H1 (cell line): ENCODE results near the gene PSKH1. TPM values are rescaled to one million over a fixed set of nuclear protein-coding genes. Genes with fewer than 3 reads are reported as not detected.

Source experiments
- CTCF ChIA-PET: fragments of 300-600 bp; sonication (Branson Sonifier 250); formaldehyde crosslinking; loops from one replicate; lab custom pipeline; 2021; ENCODE audit not compliant: partially characterized antibody; lab: Charles Lee
- POLR2A ChIA-PET: fragments of 300-600 bp; sonication (Branson Sonifier 250); formaldehyde crosslinking; loops from one replicate; lab custom pipeline; 2021; ENCODE audit warnings: inconsistent platforms; ENCODE audit not compliant: partially characterized antibody; lab: Charles Lee
- DNase-seq, 2 experiments: peaks; one replicate each; pipeline versions ENCODE4 v3.0.0 to v3.0.0-alpha.2; 2010 to 2022; ENCODE audit warnings: low spot score in 2 of 2, low read depth in 1 of 2, mixed read lengths in 1 of 2
- FAIRE-seq: peaks from 2 replicates; lab custom pipeline; 2011; peaks lifted over from hg19 to GRCh38; lab: Jason Lieb, UNC
- H2AFZ ChIP-seq: 2 replicates; pipeline ENCODE4 v1.8.1; 2012; ENCODE audit warnings: low read length, inconsistent platforms
- H2AK5ac ChIP-seq: 2 replicates; pipeline ENCODE4 v1.6.1; 2013; ENCODE audit warnings: low read depth, low read length
- H2BK120ac ChIP-seq: replicated peaks from 2 replicates; pipeline ENCODE3; 2013; ENCODE audit warnings: low read depth, low read length, inconsistent platforms
- H2BK12ac ChIP-seq: 2 replicates; pipeline ENCODE4 v1.6.1; 2013; ENCODE audit warnings: low read depth, low read length
- H2BK15ac ChIP-seq: 2 replicates; pipeline ENCODE4 v1.6.1; 2013; ENCODE audit warnings: low read length
- H2BK20ac ChIP-seq: 2 replicates; pipeline ENCODE4 v1.6.1; 2013; ENCODE audit warnings: low read length
- H2BK5ac ChIP-seq: 2 replicates; pipeline ENCODE4 v1.6.1; 2013; ENCODE audit warnings: low read depth, low read length
- H3K14ac ChIP-seq: 2 replicates; pipeline ENCODE4 v1.6.1; 2013; ENCODE audit warnings: inconsistent platforms; ENCODE audit not compliant: insufficient read length
- H3K18ac ChIP-seq: 2 replicates; pipeline ENCODE4 v1.6.1; 2013; ENCODE audit warnings: low read length; ENCODE audit errors: extremely low read depth
- H3K23ac ChIP-seq: 2 replicates; pipeline ENCODE4 v1.6.1; 2013; ENCODE audit warnings: inconsistent platforms; ENCODE audit not compliant: insufficient read length
- H3K23me2 ChIP-seq: 2 replicates; pipeline ENCODE4 v1.6.1; 2013; ENCODE audit warnings: low read depth, low read length
- H3K27ac ChIP-seq: 2 replicates; pipeline ENCODE4 v1.6.1; 2011; ENCODE audit warnings: low read depth, low read length, inconsistent platforms
- H3K27me3 ChIP-seq, 4 experiments: replicated peaks in 1 of 4; 1 replicate in 1 of 4; 2 replicates in 3 of 4; pipeline versions ENCODE4 v1.6.1 to v1.8.1; 2011 to 2013; ENCODE audit warnings: low read length in 3 of 4, mild to moderate bottlenecking in 3 of 4, inconsistent platforms in 2 of 4, mixed read lengths in 2 of 4, moderate library complexity in 1 of 4; ENCODE audit not compliant: control insufficient read depth in 3 of 4, insufficient read depth in 3 of 4; ENCODE audit errors: extremely low read depth in 1 of 4
- H3K36me3 ChIP-seq, 4 experiments: 2 replicates each; pipeline versions ENCODE4 v1.6.1 to v1.8.1; 2011 to 2013; ENCODE audit warnings: mild to moderate bottlenecking in 4 of 4, low read length in 3 of 4, moderate library complexity in 2 of 4, control low read depth in 1 of 4, inconsistent platforms in 1 of 4; ENCODE audit not compliant: insufficient read depth in 4 of 4, control insufficient read depth in 2 of 4
- H3K4ac ChIP-seq: replicated peaks from 2 replicates; pipeline ENCODE3; 2013; ENCODE audit warnings: low read length, low read depth, mixed read lengths, inconsistent platforms; ENCODE audit not compliant: insufficient read length
- H3K4me1 ChIP-seq, 4 experiments: replicated peaks in 1 of 4; 1 replicate in 1 of 4; 2 replicates in 3 of 4; pipeline versions ENCODE4 v1.6.1 to v1.8.1; 2011 to 2013; ENCODE audit warnings: low read length in 3 of 4, inconsistent platforms in 2 of 4, mixed read lengths in 1 of 4; ENCODE audit not compliant: insufficient read depth in 4 of 4, control insufficient read depth in 3 of 4
- H3K4me2 ChIP-seq, 2 experiments: 2 replicates each; pipeline versions ENCODE4 v1.6.1 to v1.8.1; 2011 to 2013; ENCODE audit warnings: low read depth in 2 of 2, low read length in 2 of 2, control low read depth in 1 of 2, inconsistent platforms in 1 of 2, mild to moderate bottlenecking in 1 of 2; ENCODE audit not compliant: insufficient read depth in 1 of 2
- H3K4me3 ChIP-seq, 4 experiments: fragments of 200-600, 300-600 bp in 1 of 4; sonication (generic), shearing (Covaris generic), sonication (Bioruptor Twin) in 1 of 4; 2 replicates each; pipeline versions ENCODE4 v1.5.1 to v1.8.1; 2011 to 2016; ENCODE audit warnings: low read length in 4 of 4, low read depth in 3 of 4, control low read depth in 2 of 4, inconsistent platforms in 2 of 4, mild to moderate bottlenecking in 2 of 4, mixed read lengths in 1 of 4, moderate library complexity in 1 of 4; ENCODE audit not compliant: insufficient read depth in 2 of 4; ENCODE audit errors: extremely low read depth in 1 of 4
- H3K56ac ChIP-seq: replicated peaks from 2 replicates; pipeline ENCODE3; 2013; ENCODE audit warnings: low read depth, mild to moderate bottlenecking, mixed read lengths, low read length, inconsistent platforms; ENCODE audit not compliant: insufficient read length
- H3K79me1 ChIP-seq: 2 replicates; pipeline ENCODE4 v1.6.1; 2013; ENCODE audit warnings: low read depth, low read length, control low read depth
- H3K79me2 ChIP-seq, 2 experiments: 2 replicates each; pipeline versions ENCODE4 v1.6.1 to v1.8.1; 2012 to 2013; ENCODE audit warnings: low read length in 2 of 2, mild to moderate bottlenecking in 2 of 2, inconsistent platforms in 1 of 2; ENCODE audit not compliant: insufficient read depth in 2 of 2, control insufficient read depth in 1 of 2
- H3K9ac ChIP-seq, 4 experiments: replicated peaks in 1 of 4; 1 replicate in 1 of 4; 2 replicates in 3 of 4; pipeline versions ENCODE4 v1.6.1 to v1.8.1; 2011 to 2013; ENCODE audit warnings: low read depth in 3 of 4, low read length in 3 of 4, control low read depth in 2 of 4, mild to moderate bottlenecking in 2 of 4, moderate library complexity in 2 of 4, inconsistent platforms in 1 of 4; ENCODE audit errors: extremely low read depth in 1 of 4
- H3K9me3 ChIP-seq, 2 experiments: 2 replicates each; pipeline versions ENCODE4 v1.6.1 to v1.8.1; 2012 to 2013; ENCODE audit warnings: mild to moderate bottlenecking in 2 of 2, moderate library complexity in 2 of 2, control low read depth in 1 of 2, inconsistent platforms in 1 of 2, low read depth in 1 of 2, low read length in 1 of 2, mixed read lengths in 1 of 2; ENCODE audit not compliant: insufficient read depth in 2 of 2
- H4K20me1 ChIP-seq, 2 experiments: replicated peaks in 1 of 2; 2 replicates each; pipeline versions ENCODE3 to v1.8.1; 2011 to 2013; ENCODE audit warnings: inconsistent platforms in 2 of 2, low read length in 2 of 2, mild to moderate bottlenecking in 1 of 2; ENCODE audit not compliant: insufficient read depth in 2 of 2, control insufficient read depth in 1 of 2
- H4K5ac ChIP-seq: 2 replicates; pipeline ENCODE4 v1.6.1; 2013; ENCODE audit warnings: low read length, low read depth, mixed read lengths, inconsistent platforms; ENCODE audit not compliant: insufficient read length
- H4K8ac ChIP-seq: 2 replicates; pipeline ENCODE4 v1.8.0; 2013; ENCODE audit warnings: mild to moderate bottlenecking, moderate library complexity, low read length, inconsistent platforms; ENCODE audit not compliant: insufficient read depth; ENCODE audit errors: extremely low read depth
- H4K91ac ChIP-seq: replicated peaks from 2 replicates; pipeline ENCODE3; 2013; ENCODE audit warnings: low read length, mixed read lengths, inconsistent platforms; ENCODE audit not compliant: insufficient read length
- ASH2L ChIP-seq: fragments of 200-600, 300-600 bp; sonication (generic); IDR thresholded peaks from one replicate; pipeline ENCODE4 v1.7.1; 2017; ENCODE audit warnings: low read length
- CBX5 ChIP-seq: fragments of 300-800, 300-1000 bp; sonication (generic); IDR thresholded peaks from 2 replicates; pipeline ENCODE4 v1.7.1; 2016; ENCODE audit warnings: antibody characterized with exemption, low read length, low read depth
- CHD1 ChIP-seq: IDR thresholded peaks from 2 replicates; pipeline ENCODE4 v1.6.1; 2012; ENCODE audit warnings: low read depth, low read length, improper control_type of control experiment
- CHD2 ChIP-seq: IDR thresholded peaks from 2 replicates; pipeline ENCODE4 v1.6.1; 2012; ENCODE audit warnings: low read length, improper control_type of control experiment
- KDM4A ChIP-seq: IDR thresholded peaks from one replicate; pipeline ENCODE4 v1.7.1; 2012; ENCODE audit warnings: low read depth, mild to moderate bottlenecking, moderate library complexity, low read length, inconsistent platforms; ENCODE audit not compliant: severe bottlenecking
- MAFK ChIP-seq: IDR thresholded peaks from 2 replicates; pipeline ENCODE4 v1.6.1; 2012; ENCODE audit warnings: low read depth, mild to moderate bottlenecking, improper control_type of control experiment, low read length
- PHF8 ChIP-seq: fragments of 200-600 bp; sonication (generic); conservative IDR thresholded peaks from 2 replicates; pipeline ENCODE4 v1.7.1; 2012; ENCODE audit warnings: low read depth, mild to moderate bottlenecking, inconsistent platforms, low read length, moderate library complexity
- POLR2A ChIP-seq, 2 experiments: IDR thresholded peaks; 1 replicate in 1 of 2; 2 replicates in 1 of 2; pipeline ENCODE4 v1.6.1; 2011; ENCODE audit warnings: low read depth in 2 of 2, low read length in 2 of 2, mild to moderate bottlenecking in 2 of 2; ENCODE audit errors: control extremely low read depth in 1 of 2
- RFX5 ChIP-seq: IDR thresholded peaks from 2 replicates; pipeline ENCODE4 v1.6.1; 2011; ENCODE audit warnings: low read depth, low read length, improper control_type of control experiment, borderline replicate concordance
- SAP30 ChIP-seq: fragments of 300-600 bp; sonication (generic); IDR thresholded peaks from 2 replicates; pipeline ENCODE4 v1.7.1; 2012; ENCODE audit warnings: low read length, moderate library complexity, mild to moderate bottlenecking, inconsistent platforms; ENCODE audit not compliant: insufficient read depth, insufficient replicate concordance
- SIX5 ChIP-seq: IDR thresholded peaks from 2 replicates; pipeline ENCODE4 v1.6.1; 2011; ENCODE audit warnings: mild to moderate bottlenecking, low read depth, low read length
- SRF ChIP-seq: IDR thresholded peaks from 2 replicates; pipeline ENCODE4 v1.6.1; 2011; ENCODE audit warnings: mild to moderate bottlenecking, low read depth, low read length, moderate library complexity
- ZNF274 ChIP-seq: IDR thresholded peaks from 2 replicates; pipeline ENCODE4 v1.7.0; 2012; ENCODE audit warnings: low read length, borderline replicate concordance; ENCODE audit errors: extremely low read depth
- WGBS, 2 experiments: shearing (Covaris generic) in 1 of 2; methylation state at CpG; one replicate each; pipeline versions ENCODE4 v1.1.6 to v1.1.7; 2013 to 2015; ENCODE audit warnings: low lambda C conversion rate in 2 of 2, mixed read lengths in 2 of 2, inconsistent platforms in 1 of 2, low coverage in 1 of 2, missing lambda C conversion rate in 1 of 2; ENCODE audit not compliant: insufficient replicate concordance in 2 of 2, insufficient coverage in 1 of 2, insufficient read length in 1 of 2; ENCODE audit errors: extremely low coverage in 1 of 2, missing lambda C conversion rate in 1 of 2; 5-methylcytosine and 5-hydroxymethylcytosine counted together
- polyA plus RNA-seq, 7 experiments: library from polyadenylated mRNA; depleted of rRNA in 3 of 7; stranded (reverse) in 5 of 7; unstranded in 2 of 7; fragments of >200 nt in 5 of 7; fragments of 200-250 nt in 2 of 7; gene quantifications; 1 replicate in 5 of 7; 2 replicates in 1 of 7; 4 replicates in 1 of 7; pipeline versions ENCODE4 v1.2.1 to v1.2.3, GENCODE V29; 2011 to 2013; ENCODE audit warnings: missing spikeins in 2 of 7, mixed read lengths in 2 of 7
- total RNA-seq: library from RNA; stranded (reverse); fragmentation: NEBNext Ultra II Directional; extraction: Animal tissue kit (Norgen Biotek cat#: 25700); gene quantifications from 2 replicates; pipeline ENCODE4 v1.2.1, GENCODE V29; 2021
- TF ChIP-seq, protein P1 (sequence below): IDR thresholded peaks from 2 replicates; pipeline ENCODE4 v1.6.1; 2011; ENCODE audit warnings: low read depth, mild to moderate bottlenecking, low read length; ENCODE audit not compliant: insufficient read depth

Gene PSKH1
- total and polyA plus RNA-seq, 2 of the 8 experiments (the other 6 are each of a cell fraction or from before 2014, with no cell fraction given): 24.8 to 51.0 TPM

DNA sequence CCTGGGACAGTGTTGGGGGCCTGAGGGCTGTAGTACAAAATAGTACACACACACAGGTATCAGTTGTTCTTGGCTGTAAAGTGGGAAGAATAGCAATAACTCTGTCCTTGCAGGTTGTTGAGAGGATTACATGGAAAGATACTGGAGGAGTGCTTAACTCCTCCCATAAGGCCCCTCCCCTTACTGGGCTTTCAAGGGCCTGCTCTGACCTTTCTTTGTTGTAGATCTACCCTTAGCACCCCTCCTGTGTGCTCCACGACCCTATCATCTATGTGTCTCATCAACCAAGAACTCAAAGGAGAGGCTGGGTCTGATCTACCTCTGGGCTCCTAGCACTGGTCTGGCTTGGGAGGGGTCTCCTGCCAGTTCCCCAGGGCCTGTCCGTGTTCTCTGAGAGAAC lies 28.5 kb upstream of the PSKH1 start:
- no peak overlapping the region for H4K91ac ChIP-seq
- no peak overlapping the region for H2BK20ac ChIP-seq
- H3K4ac ChIP-seq: no peak overlapping the region
- H3K23ac ChIP-seq: no peak overlapping the region
- H2AK5ac ChIP-seq: no peak overlapping the region
- no peaks in the 10 kb centered on the region for H3K9me3 ChIP-seq
- no peak overlapping the region for H3K18ac ChIP-seq
- peaks cover 21 to 42% of the 10 kb centered on the region in 2 experiments for H4K20me1 ChIP-seq
- no peak overlapping the region for H4K5ac ChIP-seq
- peaks cover 35% of the 10 kb centered on the region for H3K79me1 ChIP-seq
- H3K36me3 ChIP-seq: peaks cover 12 to 50% (median 20%) of the 10 kb centered on the region in 4 experiments; a peak in 7 of 8 replicates
- no peak overlapping the region for H3K9ac ChIP-seq
- no peak overlapping the region for H2AFZ ChIP-seq
- H4K8ac ChIP-seq: no peak overlapping the region
- H3K4me3 ChIP-seq: no peak overlapping the region
- peaks cover 8 to 43% of the 10 kb centered on the region in 2 experiments for H3K79me2 ChIP-seq
- H2BK5ac ChIP-seq: no peak overlapping the region
- no peak overlapping the region for H2BK120ac ChIP-seq
- H3K14ac ChIP-seq: no peak overlapping the region
- H3K4me1 ChIP-seq: peaks cover 0 to 4% (median 0%) of the 10 kb centered on the region in 4 experiments; a peak in 2 of 7 replicates
- no peaks in the 10 kb centered on the region for H3K27me3 ChIP-seq
- 90% methylated on average over 2 of the region's 2 CpGs; no CpG with 5 or more reads in 1 of the 2 experiments for WGBS, 2 experiments
- H3K27ac ChIP-seq: 0 out of 2 replicates have a peak overlapping the region, but pooled peaks have one; percentile 32
- POLR2A ChIA-PET: interaction anchor here (7.0 kb wide), 1 partner anchor 16 kb away, joined by 100 read pairs; the partner anchor contains the start of genes CENPT and NUTF2
- FAIRE-seq: no peak
- no peak overlapping the region for H3K4me2 ChIP-seq
- DNase-seq: no peak
- H2BK15ac ChIP-seq: no peak overlapping the region
- no peaks in the 10 kb centered on the region for H3K23me2 ChIP-seq
- no peak overlapping the region for H3K56ac ChIP-seq
- H2BK12ac ChIP-seq: no peak overlapping the region
- CTCF ChIA-PET: interaction anchor here (0.9 to 12.2 kb wide), 12 partner anchors 10 to 192 kb away, joined by 3 to 123 read pairs (median 8); partner anchors contain the start of genes CENPT, NRN1L and NUTF2
- TF ChIP-seq, protein P1, sequence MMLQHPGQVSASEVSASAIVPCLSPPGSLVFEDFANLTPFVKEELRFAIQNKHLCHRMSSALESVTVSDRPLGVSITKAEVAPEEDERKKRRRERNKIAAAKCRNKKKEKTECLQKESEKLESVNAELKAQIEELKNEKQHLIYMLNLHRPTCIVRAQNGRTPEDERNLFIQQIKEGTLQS: no peak
- TF ChIP-seq PHF8 (no peak), CHD2 (no peak), CBX5 (no peak), ASH2L (no peak), POLR2A (IDR thresholded peaks at IDR 0.05; ENCODE audit: control extremely low read depth in 1 of 2, low read depth in 2 of 2, low read length in 2 of 2) (no peak), RFX5 (no peak), SIX5 (no peak), MAFK (no peak), ZNF274 (no peak), SAP30 (no peak), KDM4A (no peak), CHD1 (no peak), SRF (no peak)
